ENCODE measurements around the gene FEV. TPM values are rescaled to one million over a fixed set of nuclear protein-coding genes. Genes with fewer than 3 reads are reported as not detected.

Gene FEV
- polyA plus RNA-seq, 3 donors from 2014 or later = not detected

DNA sequence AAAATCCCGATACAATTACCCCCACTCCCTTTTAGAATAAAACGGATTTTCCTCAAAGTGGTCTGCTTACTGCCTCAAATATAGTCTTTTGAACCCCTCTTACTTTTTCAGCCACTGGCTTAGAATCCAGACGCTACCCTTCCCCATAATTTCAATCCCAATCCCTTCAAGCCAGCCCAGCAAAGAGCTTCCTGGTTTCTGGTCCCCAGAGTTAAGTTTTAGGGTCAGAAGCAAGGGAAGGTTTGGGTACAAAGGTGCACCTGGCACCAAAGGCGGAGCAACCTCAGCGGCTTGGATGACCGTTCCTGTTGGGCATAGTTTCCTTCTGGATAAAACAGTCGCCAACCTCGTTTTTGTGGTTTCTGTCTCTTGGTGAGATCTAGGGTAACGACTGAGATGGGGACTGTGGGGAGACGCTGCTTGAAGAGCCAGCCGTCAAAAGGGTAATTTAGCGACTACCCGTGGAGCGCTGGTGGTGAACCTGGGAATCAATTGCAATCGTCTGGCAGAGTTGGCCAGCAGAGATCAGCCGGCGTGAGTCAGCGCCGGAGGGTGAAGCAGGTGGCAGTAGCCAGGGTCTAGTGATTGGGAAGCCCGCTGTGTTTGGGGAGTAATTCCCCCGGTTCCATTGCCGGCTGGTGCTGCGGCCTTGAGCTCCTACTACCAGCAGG, 1.6 kb downstream of the FEV start:
- Mint-ChIP-seq H3K27me3 (ENCODE audit: low read depth in 3 of 3) (peaks cover 17 to 42% (median 36%) of the 10 kb centered on the region in 3 donors), H3K36me3 (no peaks in the 10 kb centered on the region), H3K27ac (no peak overlapping the region), H3K4me1 (peaks cover 7 to 20% of the 10 kb centered on the region in 2 donors), H3K4me3 (peak overlapping the region in 2 of 5 donors; percentile 21 to 38), H3K9me3 (no peaks in the 10 kb centered on the region)
- no peak for DNase-seq

DNA sequence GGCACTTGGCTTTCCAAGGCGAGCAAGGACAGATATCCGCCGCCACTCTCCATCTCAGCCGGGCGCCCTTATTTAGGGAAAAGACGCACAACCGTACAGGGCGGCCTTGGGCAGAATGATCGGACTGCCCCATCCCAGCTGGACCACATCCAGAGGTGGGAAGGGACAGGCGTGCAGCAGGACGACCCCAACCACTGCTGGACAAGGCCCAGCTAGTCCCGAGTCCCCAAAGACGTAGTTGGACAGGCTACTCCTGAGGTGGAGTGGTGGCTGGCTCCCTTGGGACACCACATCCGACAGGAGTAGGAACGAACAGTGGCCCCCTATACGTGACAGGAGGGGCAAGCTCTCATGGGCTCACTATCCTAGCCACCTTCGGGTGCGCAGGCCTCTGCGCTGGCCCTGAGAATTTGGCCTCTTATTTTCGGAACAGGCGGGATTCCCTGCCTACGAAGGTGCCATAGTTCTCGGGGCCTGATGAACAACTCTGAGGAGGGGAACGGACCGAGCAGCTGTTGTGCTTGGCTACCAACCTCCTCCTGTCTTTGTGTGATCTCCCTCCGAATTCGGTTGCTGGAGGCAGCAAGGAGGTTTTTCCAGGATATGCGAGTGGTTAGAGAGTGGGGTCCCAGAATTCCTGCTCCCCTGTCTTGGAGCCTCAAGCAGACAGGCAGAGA, 2.3 kb downstream of the FEV start:
- Mint-ChIP-seq H3K27ac (no peak overlapping the region), H3K27me3 (ENCODE audit: low read depth in 3 of 3) (peaks cover 19 to 45% (median 37%) of the 10 kb centered on the region in 3 donors), H3K36me3 (no peaks in the 10 kb centered on the region), H3K4me3 (peak overlapping the region in 1 of 5 donors; percentile 27), H3K4me1 (peaks cover 7 to 20% of the 10 kb centered on the region in 2 donors), H3K9me3 (no peaks in the 10 kb centered on the region)
- no peak for DNase-seq

- Mint-ChIP-seq H3K9me3 (no peaks in the 10 kb centered on the region), H3K36me3 (no peaks in the 10 kb centered on the region), H3K27me3 (ENCODE audit: low read depth in 3 of 3) (peaks cover 19 to 41% (median 39%) of the 10 kb centered on the region in 3 donors), H3K27ac (no peak overlapping the region), H3K4me1 (peaks cover 7 to 20% of the 10 kb centered on the region in 2 donors), H3K4me3 (peak overlapping the region in 1 of 5 donors; percentile 27)
- DNase-seq = no peak
Observed at GRCh38 chr2:218981881-218982585, 3.0 kb downstream of the FEV start.

DNA sequence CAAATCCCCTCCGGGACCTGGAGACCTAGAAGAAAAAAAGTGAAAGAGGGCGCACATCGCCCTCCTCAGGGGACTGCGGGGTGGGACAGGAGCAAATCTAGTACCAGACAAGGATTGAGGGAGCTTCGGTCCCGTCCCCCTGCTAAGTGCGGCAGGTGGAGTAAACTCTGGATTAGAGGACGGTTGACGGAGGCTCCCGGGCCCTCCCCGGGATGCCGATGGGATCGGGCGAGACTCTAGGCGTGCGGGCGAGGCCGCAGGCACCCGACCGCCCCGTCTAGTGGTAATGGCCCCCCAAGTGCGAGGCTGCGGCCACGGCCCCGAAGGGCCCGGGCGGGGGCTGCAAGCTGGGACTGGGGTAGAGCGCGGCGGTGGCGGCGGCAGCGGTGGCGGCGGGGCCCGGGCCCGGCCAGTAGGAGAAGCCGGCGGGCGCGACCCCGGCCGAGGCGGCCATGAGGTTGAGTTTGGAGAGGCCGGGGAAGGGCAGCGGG, 3.5 kb downstream of the FEV start:
- Mint-ChIP-seq H3K36me3 (no peaks in the 10 kb centered on the region), H3K9me3 (no peaks in the 10 kb centered on the region), H3K4me1 (peaks cover 7 to 20% of the 10 kb centered on the region in 2 donors), H3K27me3 (ENCODE audit: low read depth in 3 of 3) (peaks cover 19 to 42% (median 41%) of the 10 kb centered on the region in 3 donors), H3K4me3 (peak overlapping the region; percentile 35 to 74 (median 68)), H3K27ac (no peak overlapping the region)
- DNase-seq = no peak

DNA sequence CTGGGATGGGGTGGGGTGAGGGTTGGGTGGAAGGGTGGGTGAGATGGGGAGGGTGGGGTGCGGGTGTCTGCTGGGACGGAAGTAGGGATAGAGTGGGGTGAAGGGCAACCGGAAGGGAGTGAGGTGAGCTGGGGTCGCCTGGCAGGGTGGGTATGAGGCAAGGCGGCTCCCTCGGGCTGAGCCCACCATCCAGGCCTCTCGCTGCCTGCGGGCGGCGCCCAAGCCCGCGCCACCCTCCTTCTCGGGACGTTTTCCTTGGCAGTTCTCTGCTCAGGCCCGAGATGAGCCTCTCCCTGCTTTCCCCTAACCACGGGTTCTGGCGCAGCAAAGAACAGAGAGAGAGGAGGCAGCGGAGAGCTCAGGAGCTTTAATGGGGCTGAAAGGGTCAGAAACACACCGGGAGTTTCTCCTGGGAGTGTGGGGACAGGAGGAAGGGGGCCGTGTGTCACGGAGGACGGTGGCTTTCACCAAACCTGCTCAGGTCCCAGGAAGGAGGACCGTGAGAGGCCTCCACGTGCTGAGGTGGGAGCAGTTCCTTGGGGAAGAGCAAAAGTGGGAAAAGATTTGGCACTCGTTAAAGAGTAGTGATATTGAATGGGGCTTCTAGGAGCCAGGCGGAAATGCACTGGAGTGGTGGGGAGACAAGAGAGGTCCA, 4.1 kb downstream of the FEV start:
- H3K9me3 Mint-ChIP-seq = no peaks in the 10 kb centered on the region
- H3K27me3 Mint-ChIP-seq (ENCODE audit: low read depth in 3 of 3) = peaks cover 18 to 42% (median 36%) of the 10 kb centered on the region in 3 donors
- H3K4me3 Mint-ChIP-seq = peak overlapping the region; percentile 35 to 74 (median 68)
- H3K27ac Mint-ChIP-seq = no peak overlapping the region
- no peak for DNase-seq
- H3K36me3 Mint-ChIP-seq = no peaks in the 10 kb centered on the region
- peaks cover 7 to 20% of the 10 kb centered on the region in 2 donors for H3K4me1 Mint-ChIP-seq

GRCh38 chr2:218979846-218980734, 4.9 kb downstream of the FEV start:
- Mint-ChIP-seq H3K4me3 (peak overlapping the region; percentile 32 to 65 (median 54)), H3K4me1 (peaks cover 7 to 20% of the 10 kb centered on the region in 2 donors), H3K27ac (no peak overlapping the region), H3K27me3 (ENCODE audit: low read depth in 3 of 3) (peaks cover 18 to 49% (median 32%) of the 10 kb centered on the region in 3 donors), H3K9me3 (peaks cover 0 to 1% (median 0%) of the 10 kb centered on the region in 6 donors), H3K36me3 (no peaks in the 10 kb centered on the region)
- DNase-seq = peak; percentile 60 to 69 (median 65)

DNA sequence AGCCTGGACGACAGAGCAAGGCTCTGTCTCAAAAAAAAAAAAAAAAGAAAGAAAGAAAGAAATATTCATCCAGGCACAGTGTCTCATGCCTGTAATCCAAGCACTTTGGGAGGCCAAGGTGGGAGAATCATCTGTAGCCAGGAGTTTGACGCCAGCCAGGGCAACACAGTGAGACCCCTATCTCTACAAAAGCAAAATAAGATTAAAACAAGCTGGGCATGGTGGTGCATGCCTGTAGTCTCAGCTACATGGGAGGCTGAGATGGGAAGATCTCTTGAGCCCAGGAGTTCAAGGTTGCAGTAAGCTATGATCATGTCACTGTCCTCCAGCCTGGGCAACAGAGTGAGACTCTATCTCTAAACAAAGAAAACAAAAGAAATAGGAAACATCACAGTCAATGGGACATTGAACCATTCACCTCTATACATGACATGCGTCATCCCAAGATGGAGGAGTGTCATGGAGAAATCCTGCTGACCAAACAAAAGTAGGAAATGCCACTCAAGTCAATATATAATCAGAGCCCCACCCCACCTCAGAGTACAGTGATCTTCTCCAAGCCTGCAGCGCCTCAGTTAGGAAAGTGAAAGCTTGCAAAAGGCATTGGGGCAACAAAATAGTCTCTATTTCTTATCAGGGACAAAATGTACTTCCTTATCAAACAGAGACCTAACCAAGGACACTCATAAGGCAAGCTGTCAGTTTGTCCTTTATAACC, 9.8 kb downstream of the FEV start:
- no peak overlapping the region for H3K4me3 Mint-ChIP-seq
- peaks cover 0 to 2% (median 0%) of the 10 kb centered on the region in 6 donors for H3K9me3 Mint-ChIP-seq
- peaks cover 17 to 34% (median 20%) of the 10 kb centered on the region in 3 donors for H3K27me3 Mint-ChIP-seq (ENCODE audit: low read depth in 3 of 3)

GRCh38 chr2:218970894-218971293, 14.1 kb downstream of the FEV start:
- DNase-seq = no peak
- Mint-ChIP-seq H3K9me3 (peaks cover 0 to 2% (median 0%) of the 10 kb centered on the region in 6 donors), H3K36me3 (no peaks in the 10 kb centered on the region), H3K4me1 (no peaks in the 10 kb centered on the region), H3K27ac (no peak overlapping the region), H3K4me3 (no peak overlapping the region), H3K27me3 (ENCODE audit: low read depth in 3 of 3) (peaks cover 9 to 25% (median 12%) of the 10 kb centered on the region in 3 donors)

More for the DNA sequence above, 9.8 kb downstream of the FEV start:
- peaks cover 0 to 9% of the 10 kb centered on the region in 2 donors for H3K4me1 Mint-ChIP-seq
- DNase-seq = no peak
- H3K36me3 Mint-ChIP-seq = no peaks in the 10 kb centered on the region
- H3K27ac Mint-ChIP-seq = no peak overlapping the region

DNA sequence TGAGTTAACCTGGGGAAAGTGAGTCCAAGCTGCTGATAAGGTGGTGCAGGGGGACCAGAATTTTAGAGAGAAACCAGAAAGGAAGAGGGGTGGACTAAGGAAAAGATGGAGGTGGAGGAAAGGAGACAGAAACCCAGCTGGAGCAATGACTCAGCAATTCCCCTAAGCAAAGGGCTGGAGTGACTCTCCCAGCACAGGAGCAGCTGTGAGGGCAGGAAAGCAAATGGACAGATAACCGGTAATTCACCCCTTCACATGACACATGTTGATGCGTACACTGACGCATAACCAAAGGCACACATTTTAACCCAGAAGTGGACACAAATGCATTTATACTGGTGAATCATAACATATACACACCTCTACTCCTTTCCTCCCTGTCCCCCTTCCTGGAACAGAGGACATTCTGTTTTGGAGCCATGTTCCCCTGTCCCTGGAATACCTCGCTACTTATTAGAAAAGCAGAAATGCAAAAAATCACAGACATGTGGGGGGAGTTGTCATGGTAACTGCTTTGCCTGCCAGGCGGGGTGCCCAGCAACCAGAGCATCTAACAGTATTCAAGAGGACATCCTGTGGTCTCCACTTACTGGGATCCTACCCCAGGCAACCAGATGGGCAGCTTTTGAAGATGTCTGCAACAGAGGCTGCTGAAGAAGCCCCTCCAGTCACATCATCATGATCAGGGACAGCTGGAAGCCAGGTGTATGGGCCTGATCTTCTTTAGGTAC, 20.8 kb downstream of the FEV start:
- Mint-ChIP-seq H3K4me1 (peaks cover 5 to 13% of the 10 kb centered on the region in 2 donors), H3K9me3 (peaks cover 0 to 5% (median 2%) of the 10 kb centered on the region in 6 donors), H3K27me3 (ENCODE audit: low read depth in 3 of 3) (peaks cover 17 to 40% (median 19%) of the 10 kb centered on the region in 3 donors), H3K36me3 (no peaks in the 10 kb centered on the region), H3K27ac (no peak overlapping the region), H3K4me3 (no peak overlapping the region)
- DNase-seq = no peak

DNA sequence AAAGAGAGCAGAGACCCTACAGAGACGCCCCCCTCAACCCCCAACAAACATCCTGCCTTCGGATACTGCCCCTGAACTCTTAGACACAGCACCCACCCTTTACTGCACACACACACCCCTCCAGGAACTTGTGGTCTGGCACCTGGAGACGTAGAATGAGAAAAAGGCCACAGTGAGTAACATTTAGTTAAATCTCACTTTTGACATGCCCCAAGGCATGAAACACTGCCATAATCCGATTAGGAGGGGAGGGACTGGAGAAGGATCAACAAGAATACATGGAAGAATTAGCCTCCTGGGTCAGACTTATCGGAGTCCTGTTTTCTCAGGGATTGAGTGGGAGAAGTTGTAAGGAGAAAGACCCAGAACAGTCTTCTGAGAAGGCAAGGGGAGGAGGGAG, 21.4 kb downstream of the FEV start:
- peaks cover 0 to 7% (median 2%) of the 10 kb centered on the region in 6 donors for H3K9me3 Mint-ChIP-seq
- peaks cover 23 to 34% (median 24%) of the 10 kb centered on the region in 3 donors for H3K27me3 Mint-ChIP-seq (ENCODE audit: low read depth in 3 of 3)
- H3K4me1 Mint-ChIP-seq = peaks cover 5 to 19% of the 10 kb centered on the region in 2 donors
- H3K27ac Mint-ChIP-seq = no peak overlapping the region
- H3K36me3 Mint-ChIP-seq = no peaks in the 10 kb centered on the region
- H3K4me3 Mint-ChIP-seq = peak overlapping the region in 1 of 5 donors; percentile 3
- DNase-seq = no peak

DNA sequence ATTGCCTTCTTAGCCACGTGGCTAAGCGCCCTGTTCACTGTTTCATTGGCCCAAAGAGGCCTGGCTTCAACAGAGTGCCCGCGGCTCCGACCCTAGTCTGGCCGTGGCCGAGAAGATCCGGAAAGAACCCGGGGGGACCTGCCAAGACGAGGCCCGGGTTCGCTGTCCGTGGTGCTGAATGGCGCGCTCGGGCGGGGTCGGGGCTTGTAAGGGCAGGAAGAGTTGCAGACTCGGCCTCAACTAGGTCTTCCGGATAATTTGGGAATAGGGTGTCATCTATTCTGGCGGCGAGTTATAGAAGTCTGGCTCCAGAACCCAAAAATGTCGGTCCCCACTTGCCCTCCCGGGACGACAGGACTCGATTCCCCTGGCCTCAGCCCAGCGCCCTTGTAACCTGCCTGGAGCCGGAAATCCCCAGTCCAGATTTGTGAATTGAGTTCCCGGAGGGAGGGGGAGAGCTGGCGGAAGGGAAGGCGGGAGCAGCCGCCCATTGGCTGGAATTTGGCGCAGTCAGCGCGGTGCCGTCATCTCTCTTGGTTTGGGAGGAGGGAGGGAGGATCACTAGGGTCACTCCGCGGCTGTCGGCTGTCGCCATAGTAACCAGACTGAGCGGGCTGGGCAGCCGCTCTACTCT, 22.0 kb downstream of the FEV start:
- Mint-ChIP-seq H3K9me3 (peaks cover 0 to 9% (median 2%) of the 10 kb centered on the region in 6 donors), H3K36me3 (no peaks in the 10 kb centered on the region)
- DNase-seq = peak; percentile 20 to 37 (median 33)

More for the DNA sequence above, 22.0 kb downstream of the FEV start:
- Mint-ChIP-seq H3K27ac (no peak overlapping the region), H3K4me3 (peak overlapping the region in 1 of 5 donors; percentile 3), H3K27me3 (ENCODE audit: low read depth in 3 of 3) (peaks cover 23 to 33% (median 30%) of the 10 kb centered on the region in 3 donors), H3K4me1 (peaks cover 5 to 19% of the 10 kb centered on the region in 2 donors)

Measured in immature natural killer cell (primary cell).